ENCODE results near the gene XKRX.
A peak's percentile ranks its signal among the peaks of the same experiment; 100 is the strongest.

XKRX gene

DNA sequence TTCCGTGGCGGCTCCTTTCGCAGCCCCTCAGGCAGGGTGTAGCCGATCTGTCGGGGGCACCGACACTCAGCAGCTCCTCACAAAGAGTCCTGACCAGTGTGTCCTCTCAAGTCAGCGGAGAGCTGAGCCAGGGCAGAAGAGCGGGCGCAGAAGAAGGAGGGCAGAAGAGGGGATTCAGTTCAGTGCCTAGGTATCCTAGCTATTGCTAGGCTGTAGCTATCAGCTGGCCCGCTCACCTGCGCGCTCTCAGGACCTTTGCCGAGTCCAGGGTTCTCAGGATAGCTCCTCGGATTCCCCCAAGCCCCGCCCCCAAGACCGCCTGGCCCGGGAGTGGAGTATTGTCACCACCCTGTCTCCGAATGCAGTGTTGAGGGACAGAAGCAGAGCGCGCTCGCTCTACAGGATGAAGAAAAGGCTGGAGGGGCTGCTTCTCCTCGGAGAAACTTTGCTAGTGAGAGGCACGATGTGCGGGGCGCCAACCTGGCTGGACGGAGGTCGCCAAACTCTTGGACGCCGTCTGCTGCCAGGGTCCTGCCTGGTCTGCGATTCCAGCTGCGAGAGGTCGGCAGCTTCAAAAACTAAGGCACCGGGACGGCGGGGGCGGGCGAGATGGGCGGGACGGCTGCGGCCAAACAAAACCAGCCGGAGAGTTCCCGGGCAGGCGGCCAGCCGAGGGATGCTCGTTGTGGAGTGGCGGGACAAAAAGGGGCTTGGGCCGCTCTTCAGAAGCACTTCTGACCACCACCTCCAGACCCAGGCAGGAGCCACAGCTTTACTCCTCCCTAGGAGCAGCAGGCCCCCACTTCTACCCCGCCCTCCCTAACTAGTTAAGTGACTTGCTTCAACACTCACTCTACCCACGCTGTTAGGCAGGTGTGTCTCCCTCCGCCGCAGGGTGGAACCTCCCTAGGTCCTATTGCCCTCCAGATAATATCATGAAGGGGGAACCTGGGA is at the start of gene XKRX:
XKRX (minus strand) TSS at position 258 of the 954 bp plus-strand sequence. CDS start 613 bp downstream, outside the sequence.
- Histone ChIP-seq H3K79me2 (ENCODE audit: control insufficient read depth, insufficient read depth, low read length, unreplicated experiment) (no peaks in the 10 kb centered on the region), H2AFZ (ENCODE audit: low read length, unreplicated experiment) (peak within 1 kb of the TSS; percentile 69), H3K27ac (ENCODE audit: low read depth, low read length) (no peak within 1 kb of the TSS)

DNA sequence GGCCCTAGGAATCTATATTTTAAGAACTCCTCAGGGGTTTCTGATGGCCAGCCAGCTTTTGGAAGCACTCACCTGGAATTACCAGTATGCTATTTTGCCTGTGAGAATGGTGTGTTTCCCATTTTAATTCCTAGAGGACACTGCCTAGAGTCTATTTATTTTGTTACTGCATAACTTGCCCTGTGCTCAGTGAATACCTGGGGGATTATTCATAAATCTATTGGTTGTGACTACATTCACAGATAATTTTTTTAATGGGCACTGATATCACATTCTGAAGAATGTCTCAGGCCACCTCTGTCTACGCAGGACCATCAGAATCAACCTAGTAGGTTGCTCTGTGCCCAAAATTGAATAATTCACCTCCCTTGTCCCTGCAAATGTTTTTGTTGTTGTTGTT is 47.5 kb upstream of the XKRX start:
- Histone ChIP-seq H3K27me3 (ENCODE audit: insufficient read depth, low read length) (no peaks in the 10 kb centered on the region), H3K27ac (ENCODE audit: low read depth, low read length) (peak overlapping the region; percentile 34; the same call in 1 of the 2 replicates), H3K4me1 (ENCODE audit: control insufficient read depth, insufficient read depth, low read length, unreplicated experiment) (peaks cover 34% of the 10 kb centered on the region), H3K79me2 (ENCODE audit: control insufficient read depth, insufficient read depth, low read length, unreplicated experiment) (no peaks in the 10 kb centered on the region), H3K4me3 (ENCODE audit: low read depth, low read length) (no peak overlapping the region), H3K36me3 (ENCODE audit: insufficient read depth, low read length) (no peaks in the 10 kb centered on the region), H2AFZ (ENCODE audit: low read length, unreplicated experiment) (no peak overlapping the region)

More for the DNA sequence above, at the start of gene XKRX:
- peaks cover 3% of the 10 kb centered on the region; the same call in 1 of the 2 replicates for H3K27me3 ChIP-seq (ENCODE audit: insufficient read depth, low read length)
- H3K4me1 ChIP-seq (ENCODE audit: control insufficient read depth, insufficient read depth, low read length, unreplicated experiment) = no peaks in the 10 kb centered on the region
- peak within 1 kb of the TSS; percentile 74 for H3K4me3 ChIP-seq (ENCODE audit: low read depth, low read length)
- no peaks in the 10 kb centered on the region for H3K36me3 ChIP-seq (ENCODE audit: insufficient read depth, low read length)

DNA sequence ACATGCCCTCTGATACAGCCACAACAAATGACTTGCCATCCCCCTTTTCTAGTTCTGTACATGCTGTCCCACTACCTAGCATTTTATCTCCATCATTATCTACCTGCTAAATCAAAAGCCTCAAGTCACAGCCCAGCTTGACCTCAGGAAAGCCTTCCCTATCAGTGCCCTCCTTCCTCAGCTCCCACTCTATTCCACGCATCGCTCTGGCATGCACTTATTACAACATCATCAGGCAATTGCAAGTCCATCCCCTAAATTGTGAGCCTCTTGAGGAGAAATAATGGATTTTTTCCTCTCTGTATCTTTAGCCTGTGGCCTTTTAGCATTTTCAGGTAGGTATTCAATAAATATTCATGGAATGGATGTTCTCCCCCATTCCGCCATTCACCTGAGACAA is 46.5 kb upstream of the XKRX start:
- Histone ChIP-seq H3K27ac (ENCODE audit: low read depth, low read length) (no peak overlapping the region), H3K4me3 (ENCODE audit: low read depth, low read length) (no peak overlapping the region), H3K4me1 (ENCODE audit: control insufficient read depth, insufficient read depth, low read length, unreplicated experiment) (peaks cover 24% of the 10 kb centered on the region), H3K79me2 (ENCODE audit: control insufficient read depth, insufficient read depth, low read length, unreplicated experiment) (no peaks in the 10 kb centered on the region), H3K36me3 (ENCODE audit: insufficient read depth, low read length) (no peaks in the 10 kb centered on the region), H3K27me3 (ENCODE audit: insufficient read depth, low read length) (no peaks in the 10 kb centered on the region), H2AFZ (ENCODE audit: low read length, unreplicated experiment) (no peak overlapping the region)

DNA sequence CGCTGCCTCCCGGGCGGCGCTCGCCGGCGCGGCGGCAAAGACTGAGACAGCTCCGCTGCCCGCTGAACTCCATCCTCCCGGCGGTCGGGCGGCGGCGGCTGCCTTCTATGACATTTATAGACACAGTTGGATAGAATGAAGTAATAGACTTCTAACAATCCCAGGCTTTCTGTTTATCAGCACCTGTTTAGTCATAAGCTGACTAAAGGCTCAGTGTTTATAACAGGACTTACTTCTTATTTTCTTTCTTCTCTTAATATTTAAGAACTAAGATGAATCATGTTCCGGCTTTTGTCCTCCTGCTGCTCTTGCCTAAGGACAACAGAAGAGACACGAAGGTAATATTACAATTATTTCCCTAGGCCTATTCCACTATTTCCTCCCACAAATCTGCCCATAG is 44.7 kb upstream of the XKRX start:
- Histone ChIP-seq H2AFZ (ENCODE audit: low read length, unreplicated experiment) (no peak overlapping the region), H3K27ac (ENCODE audit: low read depth, low read length) (peak overlapping the region; percentile 74)

DNA sequence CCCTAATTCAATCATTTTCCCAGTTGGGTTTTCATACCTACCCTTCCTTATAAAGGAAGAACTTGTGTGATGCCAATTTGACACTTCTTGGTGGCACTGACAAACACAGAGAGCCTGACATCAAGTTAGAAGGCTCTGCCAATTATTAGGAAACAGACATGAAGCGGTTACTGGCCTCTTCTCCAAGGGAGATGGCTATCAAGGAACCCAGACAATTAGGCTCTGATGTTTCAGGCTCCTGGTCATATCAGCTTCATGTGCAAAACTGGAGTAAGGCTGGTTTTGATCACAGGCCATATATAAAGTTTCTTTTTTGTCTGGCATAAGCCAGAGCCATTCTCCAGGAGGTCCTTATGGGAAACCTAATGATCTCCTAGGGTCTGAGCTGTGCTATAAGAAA is 41.2 kb upstream of the XKRX start:
- Histone ChIP-seq H3K27ac (ENCODE audit: low read depth, low read length) (no peak overlapping the region), H2AFZ (ENCODE audit: low read length, unreplicated experiment) (no peak overlapping the region), H3K36me3 (ENCODE audit: insufficient read depth, low read length) (no peaks in the 10 kb centered on the region), H3K27me3 (ENCODE audit: insufficient read depth, low read length) (no peaks in the 10 kb centered on the region), H3K4me1 (ENCODE audit: control insufficient read depth, insufficient read depth, low read length, unreplicated experiment) (peaks cover 8% of the 10 kb centered on the region), H3K4me3 (ENCODE audit: low read depth, low read length) (no peak overlapping the region), H3K79me2 (ENCODE audit: control insufficient read depth, insufficient read depth, low read length, unreplicated experiment) (no peaks in the 10 kb centered on the region)

More for the DNA sequence above, 44.7 kb upstream of the XKRX start:
- no peaks in the 10 kb centered on the region for H3K27me3 ChIP-seq (ENCODE audit: insufficient read depth, low read length)
- H3K36me3 ChIP-seq (ENCODE audit: insufficient read depth, low read length) = no peaks in the 10 kb centered on the region
- H3K79me2 ChIP-seq (ENCODE audit: control insufficient read depth, insufficient read depth, low read length, unreplicated experiment) = no peaks in the 10 kb centered on the region
- peaks cover 16% of the 10 kb centered on the region for H3K4me1 ChIP-seq (ENCODE audit: control insufficient read depth, insufficient read depth, low read length, unreplicated experiment)
- no peak overlapping the region for H3K4me3 ChIP-seq (ENCODE audit: low read depth, low read length)

DNA sequence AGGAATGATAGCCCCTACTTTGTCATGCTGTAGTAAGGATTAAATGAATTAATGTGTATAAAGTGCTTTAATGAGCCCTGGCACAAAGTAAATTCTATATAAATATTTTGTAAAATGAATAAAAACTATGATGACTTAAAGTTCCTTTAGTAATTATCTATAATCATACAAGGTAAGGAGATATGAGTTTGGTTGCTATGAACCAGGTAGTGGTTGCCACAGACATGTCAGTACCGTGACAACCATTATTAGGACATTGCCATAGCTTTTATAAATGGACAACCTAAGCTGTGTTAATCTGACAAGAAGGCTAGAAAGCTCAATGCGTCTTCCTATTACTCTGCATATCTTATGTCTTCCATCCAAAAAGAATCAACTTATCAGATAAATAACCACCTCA is 40.7 kb upstream of the XKRX start, which contains the start of gene ARL13A:
ARL13A (plus strand) TSS at position 301 of the 400 bp plus-strand sequence. CDS start 3,982 bp downstream, outside the sequence.
- Histone ChIP-seq H3K27ac (ENCODE audit: low read depth, low read length) (no peak within 1 kb of the TSS), H3K4me3 (ENCODE audit: low read depth, low read length) (no peak within 1 kb of the TSS), H3K79me2 (ENCODE audit: control insufficient read depth, insufficient read depth, low read length, unreplicated experiment) (no peaks in the 10 kb centered on the region), H2AFZ (ENCODE audit: low read length, unreplicated experiment) (no peak within 1 kb of the TSS), H3K4me1 (ENCODE audit: control insufficient read depth, insufficient read depth, low read length, unreplicated experiment) (peaks cover 8% of the 10 kb centered on the region), H3K36me3 (ENCODE audit: insufficient read depth, low read length) (no peaks in the 10 kb centered on the region), H3K27me3 (ENCODE audit: insufficient read depth, low read length) (no peaks in the 10 kb centered on the region)

DNA sequence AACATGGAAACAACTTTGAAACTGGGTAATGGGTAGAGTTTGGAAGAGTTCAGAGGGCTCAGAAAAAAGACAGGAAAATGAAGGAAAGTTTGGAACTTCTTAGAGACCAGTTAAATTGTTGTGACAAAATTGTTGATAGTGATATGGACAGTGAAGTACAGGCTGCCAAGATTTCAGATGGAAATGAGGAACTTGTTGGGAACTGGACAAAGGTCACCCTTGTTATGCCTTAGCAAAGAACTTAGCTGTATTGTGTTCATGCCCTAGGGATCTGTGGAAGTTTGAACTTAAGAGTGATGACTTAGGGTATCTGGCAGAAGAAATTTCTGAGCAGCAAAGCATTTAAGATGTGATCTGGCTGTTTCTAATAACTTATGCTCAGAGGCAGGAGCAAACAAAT is 35.6 kb upstream of the XKRX start:
- Histone ChIP-seq H3K4me3 (ENCODE audit: low read depth, low read length) (no peak overlapping the region), H3K4me1 (ENCODE audit: control insufficient read depth, insufficient read depth, low read length, unreplicated experiment) (no peaks in the 10 kb centered on the region), H3K79me2 (ENCODE audit: control insufficient read depth, insufficient read depth, low read length, unreplicated experiment) (no peaks in the 10 kb centered on the region)

DNA sequence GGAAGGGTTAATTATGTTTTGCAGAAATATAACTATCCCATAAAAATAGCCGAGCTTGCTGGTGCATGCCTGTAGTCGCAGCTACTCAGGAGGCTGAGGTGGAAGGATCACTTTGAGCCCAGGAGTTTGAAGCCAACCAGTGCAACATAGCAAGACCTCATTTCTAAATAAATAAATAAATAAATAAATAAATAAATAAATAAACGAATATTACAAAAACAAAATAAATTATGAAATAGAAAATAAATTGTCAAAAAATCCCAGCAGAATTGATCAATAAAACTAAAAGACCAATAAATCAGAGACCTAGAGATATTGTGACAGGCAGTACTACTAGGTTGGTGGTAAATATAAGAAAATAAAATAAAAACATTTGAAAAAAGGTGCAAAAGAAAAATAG is 34.1 kb upstream of the XKRX start:
- no peaks in the 10 kb centered on the region for H3K36me3 ChIP-seq (ENCODE audit: insufficient read depth, low read length)
- no peak overlapping the region for H2AFZ ChIP-seq (ENCODE audit: low read length, unreplicated experiment)
- H3K27ac ChIP-seq (ENCODE audit: low read depth, low read length) = no peak overlapping the region
- no peak overlapping the region for H3K4me3 ChIP-seq (ENCODE audit: low read depth, low read length)
- no peaks in the 10 kb centered on the region for H3K27me3 ChIP-seq (ENCODE audit: insufficient read depth, low read length)
- H3K79me2 ChIP-seq (ENCODE audit: control insufficient read depth, insufficient read depth, low read length, unreplicated experiment) = no peaks in the 10 kb centered on the region
- H3K4me1 ChIP-seq (ENCODE audit: control insufficient read depth, insufficient read depth, low read length, unreplicated experiment) = no peaks in the 10 kb centered on the region

More for the DNA sequence above, 35.6 kb upstream of the XKRX start:
- H3K36me3 ChIP-seq (ENCODE audit: insufficient read depth, low read length) = no peaks in the 10 kb centered on the region
- no peaks in the 10 kb centered on the region for H3K27me3 ChIP-seq (ENCODE audit: insufficient read depth, low read length)
- no peak overlapping the region for H3K27ac ChIP-seq (ENCODE audit: low read depth, low read length)
- no peak overlapping the region for H2AFZ ChIP-seq (ENCODE audit: low read length, unreplicated experiment)

DNA sequence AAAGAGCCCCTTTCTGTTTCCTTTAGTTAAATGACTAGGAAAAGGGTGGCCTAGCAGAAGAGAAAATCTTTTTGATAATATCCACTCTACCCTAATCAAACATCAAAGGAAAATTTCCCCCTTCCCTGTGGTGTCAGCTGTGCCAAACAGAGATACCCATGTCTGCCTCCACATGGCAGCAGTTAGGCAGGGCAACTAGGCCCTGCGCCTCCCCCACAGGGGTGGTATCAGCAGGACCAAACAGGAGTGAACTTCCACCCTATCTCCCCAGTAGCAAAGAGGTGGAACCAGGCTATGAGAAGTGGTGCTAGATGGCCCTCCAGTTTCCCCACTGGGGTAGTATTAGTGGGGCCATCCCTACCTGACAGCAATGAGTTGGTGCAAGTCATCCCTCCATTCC is 19.8 kb upstream of the XKRX start:
- Histone ChIP-seq H2AFZ (ENCODE audit: low read length, unreplicated experiment) (no peak overlapping the region), H3K36me3 (ENCODE audit: insufficient read depth, low read length) (no peaks in the 10 kb centered on the region), H3K4me3 (ENCODE audit: low read depth, low read length) (no peak overlapping the region), H3K27me3 (ENCODE audit: insufficient read depth, low read length) (no peaks in the 10 kb centered on the region), H3K79me2 (ENCODE audit: control insufficient read depth, insufficient read depth, low read length, unreplicated experiment) (no peaks in the 10 kb centered on the region), H3K27ac (ENCODE audit: low read depth, low read length) (no peak overlapping the region), H3K4me1 (ENCODE audit: control insufficient read depth, insufficient read depth, low read length, unreplicated experiment) (no peaks in the 10 kb centered on the region)

DNA sequence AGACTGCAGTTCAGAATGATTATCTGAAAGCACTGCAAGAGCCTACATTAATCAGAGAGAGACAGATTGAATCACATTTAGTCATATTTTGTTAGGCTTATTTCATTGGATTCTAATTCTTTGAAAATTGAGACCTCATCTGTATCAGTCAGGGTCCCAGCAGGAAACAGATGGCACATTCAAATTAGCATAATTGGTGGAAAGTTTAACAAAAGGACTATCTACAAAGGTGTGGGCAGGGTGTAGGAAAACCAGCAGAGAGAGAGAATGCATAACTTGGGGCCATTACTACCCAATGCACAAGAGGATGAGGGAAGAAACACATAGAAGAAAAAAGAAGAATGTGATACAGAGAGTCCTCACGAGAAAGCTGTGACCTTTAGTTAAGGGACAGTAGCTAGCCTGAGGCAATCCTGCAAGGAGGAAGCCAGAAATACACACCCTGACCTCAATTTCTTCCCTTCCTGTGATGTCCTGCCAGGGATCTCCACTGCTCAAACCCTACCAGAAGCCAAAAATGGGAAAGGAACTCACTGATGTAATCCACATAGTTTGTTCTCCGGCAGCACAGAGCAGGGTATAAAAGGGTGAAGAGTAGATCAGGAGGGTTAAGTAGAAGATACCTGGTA is 17.7 kb upstream of the XKRX start:
- Histone ChIP-seq H2AFZ (ENCODE audit: low read length, unreplicated experiment) (no peak overlapping the region), H3K27me3 (ENCODE audit: insufficient read depth, low read length) (no peaks in the 10 kb centered on the region), H3K4me1 (ENCODE audit: control insufficient read depth, insufficient read depth, low read length, unreplicated experiment) (no peaks in the 10 kb centered on the region), H3K36me3 (ENCODE audit: insufficient read depth, low read length) (no peaks in the 10 kb centered on the region), H3K79me2 (ENCODE audit: control insufficient read depth, insufficient read depth, low read length, unreplicated experiment) (no peaks in the 10 kb centered on the region), H3K4me3 (ENCODE audit: low read depth, low read length) (no peak overlapping the region), H3K27ac (ENCODE audit: low read depth, low read length) (no peak overlapping the region)

Data from ACC112 (cell line).